OCI-M2 (cell line): ENCODE data around the gene VTI1A.

Experiments
- DNase-seq: peaks from one replicate; lab custom pipeline; 2025; ENCODE audit not compliant: unreplicated experiment; lab: John Stamatoyannopoulos, UW

The VTI1A gene

GRCh38 chr10:112801004-112801403 is 354.0 kb downstream of the VTI1A start:
- DNase-seq: no peak

- no peak for DNase-seq
These were observed 354.7 kb downstream of the VTI1A start for GRCh38 chr10:112801748-112802147.

GRCh38 chr10:112802411-112803022 is 355.5 kb downstream of the VTI1A start:
- DNase-seq: no peak

GRCh38 chr10:112803961-112804401 is 357.0 kb downstream of the VTI1A start:
- no peak for DNase-seq

- no peak for DNase-seq
These were observed 358.2 kb downstream of the VTI1A start for GRCh38 chr10:112805254-112805590.

- DNase-seq: no peak
These were observed 358.7 kb downstream of the VTI1A start for GRCh38 chr10:112805701-112806100.

GRCh38 chr10:112807013-112807412 is 360.0 kb downstream of the VTI1A start:
- no peak for DNase-seq

- no peak for DNase-seq
These were observed 362.7 kb downstream of the VTI1A start for GRCh38 chr10:112809736-112810135.

- DNase-seq: no peak
These were observed 363.7 kb downstream of the VTI1A start for GRCh38 chr10:112810711-112811151.

GRCh38 chr10:112811741-112812551 is 364.9 kb downstream of the VTI1A start:
- no peak for DNase-seq

- no peak for DNase-seq
These were observed 365.6 kb downstream of the VTI1A start for GRCh38 chr10:112812586-112812985.

- DNase-seq: no peak
These were observed 367.0 kb downstream of the VTI1A start for GRCh38 chr10:112813866-112814591.

- DNase-seq: no peak
These were observed 368.4 kb downstream of the VTI1A start for GRCh38 chr10:112815269-112816032.

- no peak for DNase-seq
These were observed 369.0 kb downstream of the VTI1A start for GRCh38 chr10:112816033-112816430.

GRCh38 chr10:112816891-112817290 is 369.9 kb downstream of the VTI1A start:
- DNase-seq: no peak

GRCh38 chr10:112817981-112818777 is 371.2 kb downstream of the VTI1A start:
- DNase-seq: no peak

- no peak for DNase-seq
These were observed 372.2 kb downstream of the VTI1A start for GRCh38 chr10:112819231-112819630.

- DNase-seq: no peak
These were observed 373.3 kb downstream of the VTI1A start for GRCh38 chr10:112820320-112820719.

GRCh38 chr10:112821038-112821437 is 374.0 kb downstream of the VTI1A start:
- DNase-seq: no peak

- no peak for DNase-seq
These were observed 374.6 kb downstream of the VTI1A start for GRCh38 chr10:112821663-112822062.
